CD4-positive, alpha-beta T cell treated with Interferon alpha-2 for 1 hour (primary cell): ENCODE measurements around the gene LRRC4C.

Experiments
- DNase-seq, 2 donors: peaks; one replicate each; pipeline ENCODE4 v3.0.0-alpha.2; 2020 to 2022

LRRC4C gene

DNA sequence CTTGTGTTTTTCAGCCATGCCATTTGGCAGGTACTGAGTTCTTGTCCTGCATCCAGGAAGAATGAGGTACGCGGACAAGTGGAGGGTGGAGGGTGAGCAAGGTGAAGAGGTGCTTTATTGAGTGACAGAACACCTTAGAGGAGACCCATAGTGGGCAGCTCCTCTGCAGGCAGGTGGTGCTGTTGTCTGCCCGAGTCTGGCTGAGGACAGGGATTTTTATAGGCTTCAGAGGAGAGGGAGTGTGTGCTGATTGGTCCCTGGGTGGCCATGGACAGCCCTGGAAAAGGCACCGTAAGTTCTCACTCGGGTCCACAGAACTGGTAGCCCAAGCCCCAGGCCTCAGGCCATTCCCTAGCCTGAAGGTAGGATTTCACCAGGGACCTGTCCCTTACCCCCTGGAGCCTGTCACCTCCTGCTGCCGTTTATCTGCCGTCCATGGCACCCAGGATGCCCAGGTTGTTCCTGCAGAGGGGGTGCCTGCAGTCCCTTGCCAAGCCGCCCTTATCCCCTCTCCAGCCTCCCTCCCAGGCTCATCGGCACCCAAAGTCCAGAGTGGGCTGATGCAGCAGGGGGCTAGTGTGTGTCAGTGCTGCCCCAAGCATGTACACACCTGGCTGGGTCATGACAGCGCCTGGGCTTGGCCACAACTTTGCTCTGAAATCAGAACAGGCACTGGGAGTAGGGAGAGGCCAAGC, 213.6 kb downstream of the LRRC4C start:
- DNase-seq, result no peak

DNA sequence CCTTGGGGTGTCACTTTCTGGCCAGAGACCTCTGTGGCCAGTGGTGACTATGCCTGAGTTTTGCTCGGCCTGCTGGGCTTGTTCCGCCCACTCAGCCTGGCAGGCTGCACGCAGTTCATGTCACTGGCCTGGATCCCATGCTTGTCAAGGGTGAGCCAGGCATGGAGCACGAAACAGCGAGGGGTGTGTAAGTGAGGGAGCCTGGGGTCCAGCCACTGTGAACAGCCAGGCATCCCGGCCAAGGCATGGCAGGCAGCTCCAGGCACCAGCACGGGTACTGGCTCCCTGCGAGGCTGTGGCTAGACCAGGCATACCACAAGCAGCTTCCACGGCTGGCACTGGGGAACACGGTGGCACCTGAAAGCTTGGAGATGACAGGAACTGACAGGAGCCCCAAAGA, 214.3 kb downstream of the LRRC4C start:
- no peak for DNase-seq

DNA sequence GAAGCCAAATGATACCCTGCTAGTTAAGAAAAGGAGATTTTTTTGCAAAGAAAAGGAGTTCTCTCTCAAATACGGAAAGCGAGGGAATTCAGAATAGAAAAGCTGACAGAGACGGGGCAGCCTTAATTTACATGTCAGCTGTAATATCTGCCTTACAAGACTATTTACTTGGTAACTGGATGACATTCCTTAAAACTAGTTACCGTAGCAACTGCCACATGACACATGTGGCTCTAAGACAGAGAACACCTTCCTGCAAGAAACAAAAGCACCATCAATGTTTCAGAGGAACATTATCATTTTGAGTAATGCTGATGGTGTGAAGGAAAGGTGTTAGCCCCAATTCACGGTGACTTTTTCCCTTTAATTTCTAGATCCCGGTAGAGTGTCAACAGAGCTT, 222.1 kb downstream of the LRRC4C start:
- DNase-seq, result no peak

DNA sequence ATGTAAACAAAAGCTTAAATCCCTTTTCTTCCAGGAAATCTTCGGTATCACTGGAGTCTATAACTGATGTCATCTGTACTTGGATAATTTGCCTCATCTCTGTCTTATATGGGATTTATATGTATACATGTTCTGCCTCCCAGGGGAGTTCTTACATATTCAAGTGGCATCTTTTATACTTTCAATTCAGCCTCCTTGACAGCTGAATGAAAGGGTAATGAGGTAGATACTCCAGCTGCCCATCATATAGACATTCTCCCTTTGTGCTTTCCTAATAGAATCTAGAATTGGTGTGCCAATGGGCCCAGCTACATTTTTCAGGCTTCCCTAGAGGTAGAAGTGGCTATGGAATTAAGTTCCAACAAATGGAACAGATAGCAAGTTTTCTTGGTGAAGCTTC, 223.8 kb downstream of the LRRC4C start:
- no peak for DNase-seq

DNA sequence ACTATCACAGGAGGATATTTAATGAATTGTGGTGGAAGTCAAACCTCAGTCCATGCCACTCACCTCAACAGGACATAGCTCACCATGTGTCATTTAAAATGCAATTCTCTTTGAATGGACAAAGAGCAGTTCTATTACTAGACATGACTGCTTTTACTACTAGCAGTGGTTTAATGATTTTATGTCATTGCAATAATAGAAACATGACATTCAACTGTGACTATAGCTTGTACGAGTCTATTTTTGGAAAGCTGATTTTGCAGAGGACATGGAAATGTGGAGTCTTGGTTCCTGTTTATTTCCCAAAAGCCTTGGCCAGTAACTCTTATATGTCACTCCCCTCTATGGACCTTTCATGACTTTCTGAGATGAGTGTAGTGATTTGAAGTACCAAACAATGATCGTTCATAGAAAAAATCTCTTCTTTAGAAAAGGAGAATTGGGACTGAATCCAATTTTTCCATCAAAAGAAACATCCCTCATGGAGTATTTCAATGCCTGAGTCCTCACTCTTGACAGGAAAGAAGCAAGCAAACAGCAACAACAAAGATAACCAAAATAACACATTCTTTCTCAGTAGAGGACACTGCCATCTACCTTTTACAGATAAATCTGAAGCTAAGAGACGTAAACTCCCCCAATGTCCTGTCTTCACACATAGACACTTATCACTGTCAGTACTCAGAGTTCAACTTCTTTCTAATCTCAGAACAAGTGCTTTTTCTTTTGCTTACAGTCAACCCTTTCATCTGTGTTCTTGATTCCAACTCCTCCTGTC, 233.4 kb downstream of the LRRC4C start:
- no peak for DNase-seq

DNA sequence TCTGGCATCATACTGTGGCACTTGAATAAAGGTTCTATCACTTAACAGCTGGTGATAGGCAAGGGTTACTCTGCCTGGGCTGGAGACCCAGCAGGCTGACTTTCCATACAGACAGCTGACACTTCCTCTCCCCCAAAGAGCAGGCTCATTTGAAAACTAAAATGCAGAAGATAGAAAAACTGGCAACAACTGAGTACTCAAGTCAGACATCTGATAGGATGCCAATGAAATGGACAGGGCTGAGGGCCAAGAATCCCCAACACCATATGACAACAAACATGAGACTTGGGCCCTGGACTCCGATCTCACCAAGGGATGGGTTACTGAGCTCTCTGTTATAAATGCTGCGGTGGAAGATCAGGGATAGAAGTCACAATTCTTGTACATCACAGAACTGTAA, 237.2 kb downstream of the LRRC4C start:
- DNase-seq, result no peak

DNA sequence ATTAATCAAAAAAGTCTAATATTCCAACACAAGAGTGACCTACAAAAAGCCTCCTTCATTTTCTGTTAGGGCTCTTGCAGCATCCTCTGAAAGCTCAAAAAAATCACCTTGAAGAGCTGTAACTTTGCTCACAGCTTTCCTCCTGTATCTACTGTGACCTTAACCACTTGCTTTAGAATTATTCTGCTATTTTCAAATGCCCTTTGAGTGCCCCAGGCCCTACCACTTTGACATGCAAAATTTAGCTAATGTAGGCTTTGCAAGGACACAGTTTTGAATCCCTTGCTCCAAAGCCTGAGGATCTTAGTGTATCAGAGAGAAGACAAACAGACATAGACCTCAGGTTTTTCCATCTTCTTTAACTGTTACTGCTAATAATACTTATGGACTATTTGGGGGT, 253.1 kb downstream of the LRRC4C start:
- DNase-seq, result no peak

DNA sequence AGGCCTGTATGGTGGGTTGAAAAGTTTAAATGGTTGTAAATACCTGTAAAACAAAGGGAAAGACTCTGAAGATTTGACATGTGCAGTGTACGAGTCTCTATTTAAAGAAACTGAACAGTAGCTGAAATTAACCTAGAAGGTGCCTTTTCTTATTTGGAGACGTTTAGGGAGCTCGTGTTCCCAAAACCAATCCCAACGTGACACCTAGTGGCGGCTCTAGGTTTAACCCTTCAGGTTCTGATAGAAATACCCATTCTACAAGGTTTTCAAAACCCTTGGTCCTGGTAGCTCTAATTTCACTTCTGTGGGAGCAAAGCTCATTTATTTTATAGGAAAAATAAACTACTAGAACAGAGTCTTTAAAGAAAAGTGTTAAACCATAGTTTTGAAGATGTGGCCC, 258.3 kb downstream of the LRRC4C start:
- no peak for DNase-seq

DNA sequence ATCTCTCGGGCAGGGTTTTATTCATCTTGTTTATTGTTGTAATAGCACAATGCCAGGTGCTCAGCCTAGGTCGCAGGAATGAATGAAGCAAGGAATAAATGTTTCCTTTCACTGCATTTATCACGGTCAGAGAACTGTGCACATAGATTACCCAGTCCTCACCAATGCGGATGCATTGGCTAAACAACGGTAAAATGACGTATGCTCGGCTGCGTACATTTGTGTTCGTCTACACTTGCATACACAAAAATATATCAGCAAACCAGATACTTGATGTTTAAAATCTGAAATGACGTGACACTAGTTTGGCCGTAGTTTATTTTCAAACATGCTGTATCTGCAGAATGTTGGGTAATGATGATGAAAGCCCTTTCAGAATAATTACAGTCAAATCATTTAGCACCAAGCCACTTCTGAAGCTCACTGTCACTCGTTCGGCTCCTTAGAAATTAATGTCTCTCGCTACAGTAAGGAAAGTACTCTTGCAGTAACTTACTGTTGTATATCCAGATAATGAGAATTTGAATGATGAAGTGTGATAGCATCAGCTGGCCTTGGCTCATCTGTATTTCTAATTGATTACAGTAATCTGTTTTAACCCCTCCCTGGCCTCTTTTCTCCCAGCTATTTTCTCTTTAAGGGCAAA, 268.9 kb downstream of the LRRC4C start:
- DNase-seq, result no peak

DNA sequence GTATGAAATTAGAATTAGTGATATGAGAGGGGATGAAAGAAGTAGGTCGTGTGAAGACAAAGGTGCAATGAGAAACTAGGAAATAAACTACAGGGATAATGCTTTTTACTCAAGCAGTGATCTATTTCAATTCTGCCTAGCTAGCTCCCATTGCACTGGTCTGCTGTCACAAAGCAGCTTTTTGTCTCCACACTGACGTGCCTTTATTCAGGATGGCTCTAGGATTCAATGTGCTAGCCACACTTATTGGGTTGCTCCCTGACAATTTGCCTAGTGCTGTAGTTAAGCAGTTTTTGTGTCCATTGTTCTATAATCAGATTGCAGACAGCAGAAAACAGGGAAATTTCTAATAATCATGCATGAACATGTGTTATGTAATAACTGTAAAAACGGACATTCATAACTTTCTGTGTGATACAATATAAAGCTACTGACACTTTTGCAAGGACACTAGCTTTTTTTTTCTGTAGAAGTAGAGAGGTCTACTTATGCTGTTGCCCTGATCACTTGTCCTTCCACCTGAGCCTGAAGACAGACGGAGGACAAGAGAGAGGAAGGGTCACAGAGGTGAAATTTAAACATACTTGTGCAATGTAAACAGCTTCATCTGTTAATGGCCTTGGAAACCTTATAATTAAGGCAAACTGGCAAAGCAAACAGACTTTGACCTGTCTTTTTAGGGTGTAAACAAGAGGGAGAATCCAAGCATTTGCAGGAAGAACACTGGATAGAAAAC, 269.6 kb downstream of the LRRC4C start:
- no peak for DNase-seq

DNA sequence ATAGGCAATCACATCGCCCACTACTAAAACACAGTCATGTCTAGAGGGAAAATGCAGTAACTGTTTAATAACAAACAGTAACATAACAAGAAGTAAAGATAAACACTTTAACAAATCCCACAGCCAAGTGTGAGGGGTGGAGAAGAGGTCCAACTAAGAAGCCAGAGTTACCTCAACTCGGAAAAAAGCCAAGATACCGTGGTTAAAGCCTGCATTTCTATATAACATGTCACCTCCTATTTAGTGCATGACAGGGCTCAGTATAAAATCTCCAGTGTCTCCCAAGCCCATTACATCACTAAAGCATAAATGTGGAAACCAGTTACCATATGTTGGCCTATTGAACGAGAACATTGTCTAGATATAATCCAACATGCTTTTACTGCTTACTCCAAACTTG, 281.7 kb downstream of the LRRC4C start:
- DNase-seq, result no peak

DNA sequence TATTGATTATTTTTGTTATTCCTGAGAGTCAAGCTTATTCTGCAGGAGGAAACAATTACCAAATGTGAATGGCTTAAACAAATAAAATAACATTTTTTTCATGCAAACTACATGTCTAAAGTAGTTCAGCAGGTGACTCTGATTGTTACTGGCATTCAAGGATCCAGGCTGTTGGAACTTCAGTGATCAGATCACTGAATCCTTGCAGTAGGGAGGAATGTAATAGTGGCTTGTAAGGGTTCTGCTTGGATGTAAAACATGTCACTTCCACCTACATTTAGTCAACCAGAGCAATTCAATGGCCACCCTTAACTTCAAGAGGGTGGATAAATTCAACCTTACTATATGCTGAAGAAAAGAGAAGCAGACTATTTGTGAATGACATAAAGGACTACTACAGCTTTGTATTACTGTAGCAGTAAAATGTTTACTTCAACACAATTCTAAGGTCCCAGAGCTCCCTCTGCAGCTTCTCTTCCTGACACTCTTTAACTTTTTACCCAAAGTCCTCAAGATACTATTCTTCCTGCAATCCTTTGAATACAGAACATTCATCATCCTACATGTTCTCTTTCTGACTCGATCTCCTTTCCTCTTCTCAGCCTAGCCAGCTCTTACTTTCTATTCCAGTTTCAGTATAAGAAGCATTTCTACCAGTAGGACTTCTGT, 284.0 kb downstream of the LRRC4C start:
- no peak for DNase-seq

DNA sequence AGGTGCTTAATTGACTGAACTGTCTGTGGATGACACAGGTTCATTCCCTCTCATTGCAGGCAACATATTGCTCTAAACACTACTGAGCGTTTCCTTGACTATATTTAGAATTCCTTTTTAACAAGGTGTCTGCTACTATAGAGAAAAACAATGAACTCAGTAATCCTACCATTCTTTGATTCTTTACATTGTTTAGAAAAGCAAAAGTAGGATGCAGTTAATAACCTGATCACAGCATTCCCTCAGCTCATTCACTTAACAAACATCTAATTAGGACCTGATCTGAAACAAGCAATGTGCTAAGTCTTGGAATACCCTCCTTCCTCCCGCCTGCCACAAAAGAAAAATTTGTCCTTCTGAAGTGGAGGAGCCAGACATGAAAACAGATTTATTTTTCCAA, 313.1 kb downstream of the LRRC4C start:
- DNase-seq, result no peak

DNA sequence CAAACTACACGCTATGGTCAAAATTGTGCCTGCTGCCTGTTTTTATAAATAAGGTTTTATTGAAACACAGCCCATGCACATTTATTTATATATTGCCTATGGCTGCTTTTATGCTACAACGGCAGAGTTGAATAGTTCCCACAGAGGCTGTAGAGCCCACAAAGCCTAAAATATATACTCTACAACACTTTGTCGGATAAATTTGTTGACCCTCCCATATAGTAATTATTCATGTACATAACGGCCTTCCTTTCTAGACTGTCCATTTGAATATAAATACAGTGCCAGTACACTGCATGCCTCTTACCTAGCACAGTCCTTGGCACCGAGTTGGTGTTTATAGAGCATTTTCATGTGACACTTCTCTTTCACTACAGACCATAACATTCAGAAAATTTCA, 314.0 kb downstream of the LRRC4C start:
- DNase-seq, result no peak

DNA sequence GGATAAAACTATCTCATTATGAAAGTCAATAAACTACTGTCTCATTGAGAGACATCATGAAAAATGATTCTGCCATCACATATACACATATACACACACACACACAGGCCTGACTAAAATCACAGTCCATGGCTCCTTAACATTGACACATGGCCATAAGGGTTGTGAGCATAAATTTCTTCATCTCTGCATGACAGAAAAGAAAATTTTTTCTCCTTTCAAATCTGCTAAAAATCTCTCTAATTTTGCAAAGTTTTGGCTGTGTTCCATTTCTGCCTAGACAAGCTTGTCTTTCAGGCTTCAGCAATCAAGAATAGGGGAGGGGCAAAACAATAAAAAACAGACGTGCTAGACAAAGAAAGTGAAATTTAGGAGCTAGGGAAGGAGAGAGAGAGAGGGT, 324.5 kb downstream of the LRRC4C start:
- DNase-seq, result no peak

DNA sequence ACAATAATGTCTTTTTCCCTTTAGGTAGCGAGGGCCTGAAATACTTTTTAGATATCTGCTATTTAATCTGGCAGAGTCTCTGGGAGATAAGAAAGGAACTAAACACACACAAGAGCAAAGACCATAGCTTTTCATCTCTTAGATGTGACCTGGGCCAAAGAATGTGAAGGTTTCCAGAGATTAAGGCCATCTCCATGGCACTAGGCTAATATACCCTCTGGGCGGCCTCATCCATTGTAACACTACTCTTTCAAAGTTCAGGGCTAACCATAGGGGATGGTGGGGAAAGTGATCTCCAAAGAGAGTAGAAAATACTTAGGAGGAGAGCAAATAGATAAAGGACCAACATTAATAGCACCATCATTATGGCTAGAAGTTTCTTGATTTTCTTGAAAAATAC, 326.4 kb downstream of the LRRC4C start:
- no peak for DNase-seq

DNA sequence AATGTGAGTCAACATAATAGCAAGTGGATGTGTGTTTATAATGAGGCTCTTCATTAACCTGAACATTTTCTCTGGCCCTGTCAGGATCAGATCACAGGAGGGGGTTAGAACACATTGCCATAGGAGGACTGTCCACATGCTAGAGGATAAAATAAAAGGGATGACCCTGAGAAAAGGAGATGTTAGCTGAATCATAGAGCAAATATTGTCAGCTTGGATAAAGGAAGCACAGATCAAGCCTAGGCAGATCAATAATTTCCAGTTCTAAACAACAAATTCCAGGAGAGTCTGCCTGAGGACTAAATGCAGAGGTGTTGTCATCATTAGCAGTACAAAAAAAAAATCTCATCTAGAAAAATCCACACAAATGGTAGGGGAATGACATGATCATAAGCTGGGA, 337.9 kb downstream of the LRRC4C start:
- DNase-seq, result no peak

DNA sequence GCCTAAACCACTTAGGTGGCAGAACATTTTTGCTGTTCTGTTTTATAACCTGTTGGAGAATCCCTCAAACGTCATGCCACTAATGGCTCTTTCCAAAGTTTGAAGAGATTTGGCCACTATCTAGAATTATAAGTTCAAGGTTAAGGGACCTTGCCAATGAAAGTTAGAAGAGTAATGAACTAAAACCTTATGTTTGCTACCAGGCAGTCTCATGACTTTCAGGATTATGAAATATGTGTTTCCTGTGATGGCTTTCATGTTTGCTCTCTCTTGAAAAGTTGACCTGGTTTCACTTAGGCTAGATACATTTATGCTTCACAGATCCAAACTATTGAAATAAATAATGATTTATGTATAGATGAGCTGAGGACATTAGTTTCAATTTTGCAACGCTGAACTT, 340.0 kb downstream of the LRRC4C start:
- no peak for DNase-seq

DNA sequence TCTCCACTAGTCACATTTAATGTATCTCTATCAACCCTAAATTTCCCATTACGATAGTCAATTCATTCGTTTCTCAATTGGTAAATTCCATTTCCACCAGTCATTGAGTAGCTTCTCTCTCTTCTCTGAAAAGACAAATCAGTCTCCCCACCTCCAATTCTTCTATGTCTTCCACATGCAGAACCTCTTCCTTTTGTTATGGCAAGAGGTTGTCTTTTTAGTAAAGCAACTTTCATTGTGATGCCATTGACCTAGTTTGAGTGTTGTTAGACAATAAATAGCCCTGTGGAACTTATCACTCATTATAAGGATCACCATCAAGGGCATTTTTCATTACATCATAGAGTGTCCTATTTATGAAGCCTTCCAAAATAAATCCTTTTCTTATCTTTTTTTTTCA, 340.9 kb downstream of the LRRC4C start:
- no peak for DNase-seq

DNA sequence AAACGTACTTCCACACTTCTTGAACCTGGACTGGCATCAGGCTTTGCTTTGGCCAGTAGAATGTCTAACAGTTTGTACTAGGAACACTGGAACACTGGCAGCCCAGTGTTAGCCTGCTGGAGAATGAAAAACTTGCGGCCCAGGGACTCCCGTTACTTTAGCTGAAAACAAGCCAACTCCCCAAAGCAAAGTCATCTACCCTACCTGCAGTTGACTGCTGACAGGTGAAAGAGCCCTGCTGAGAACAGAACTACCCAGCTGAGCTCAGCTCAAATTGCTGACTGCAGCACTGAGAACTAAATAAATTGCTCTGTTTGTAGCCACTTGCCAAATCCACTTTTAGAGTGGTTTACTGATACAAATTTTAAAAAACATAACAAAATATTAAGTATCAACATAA, 342.5 kb downstream of the LRRC4C start:
- DNase-seq, result no peak

DNA sequence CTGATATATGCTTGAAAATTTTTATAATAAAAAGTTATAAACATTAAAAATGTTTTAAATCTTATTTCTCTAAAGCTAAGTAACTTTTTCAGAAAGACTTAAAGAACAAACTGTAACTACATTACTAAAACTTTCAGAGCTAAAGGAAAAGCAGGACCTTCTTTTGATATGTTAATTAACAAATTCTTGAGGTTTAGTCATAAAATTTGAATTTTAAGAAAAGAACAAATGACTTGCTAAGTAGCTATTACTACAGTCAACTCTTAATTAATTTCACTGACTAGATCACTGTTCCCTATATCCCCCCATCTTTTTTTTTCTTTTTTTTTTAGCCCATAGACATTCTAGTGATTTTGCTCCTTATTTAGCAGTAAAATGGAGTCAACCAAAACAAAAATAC, 344.4 kb downstream of the LRRC4C start:
- no peak for DNase-seq

DNA sequence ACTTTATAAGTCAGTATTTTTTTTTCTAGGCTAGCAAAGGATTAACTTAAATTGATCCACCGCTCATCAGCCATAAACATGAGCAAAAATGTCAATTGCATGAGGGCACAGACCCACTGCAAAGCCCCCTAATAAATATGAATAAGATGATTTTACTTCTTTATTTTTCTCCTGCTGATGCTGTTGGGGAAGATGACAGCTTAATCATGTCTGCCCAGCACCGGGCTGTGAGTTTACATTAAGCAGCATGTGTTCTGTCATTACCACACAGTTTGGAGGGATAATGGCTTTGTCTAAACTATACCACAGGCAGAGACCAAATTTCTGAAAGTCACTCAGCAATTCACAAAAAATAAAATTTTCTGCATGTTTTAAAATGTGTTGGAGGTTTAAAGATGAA, 346.3 kb downstream of the LRRC4C start:
- no peak for DNase-seq

DNA sequence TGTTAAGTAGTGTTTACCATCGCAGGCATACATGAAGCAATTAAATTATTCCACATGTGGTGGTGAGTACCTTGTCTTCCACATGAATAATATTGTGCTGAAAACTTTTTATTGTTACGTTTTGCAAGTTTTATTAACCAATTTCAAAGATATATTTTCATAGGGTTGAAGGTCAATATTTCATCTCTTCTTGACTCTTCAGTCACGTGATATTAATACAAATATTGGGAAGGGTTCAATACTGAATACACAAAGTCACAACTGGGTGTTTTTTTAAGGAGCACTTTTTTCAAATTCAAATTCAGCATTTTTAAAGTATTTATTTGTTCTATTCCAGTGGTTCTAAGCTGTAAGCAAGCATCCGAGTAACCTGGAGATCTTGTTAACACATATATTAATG, 348.9 kb downstream of the LRRC4C start:
- no peak for DNase-seq
